ENCODE results near the gene NEBL.

NEBL gene

GRCh38 chr10:20748551-20748950 is 148.6 kb downstream of the NEBL start:
- in situ Hi-C loops (cut with HindIII; ENCODE audit: low pct_ligation_motif_present, low sequenced_read_pairs) = no loop called here
- Histone ChIP-seq H3K4me3 (ENCODE audit: low read depth, low read length) (no peak overlapping the region), H3K27ac (no peak overlapping the region), H3K27me3 (replicated peaks) (no peaks in the 10 kb centered on the region), H3K36me3 (replicated peaks) (no peaks in the 10 kb centered on the region)
- TF ChIP-seq, protein P1, sequence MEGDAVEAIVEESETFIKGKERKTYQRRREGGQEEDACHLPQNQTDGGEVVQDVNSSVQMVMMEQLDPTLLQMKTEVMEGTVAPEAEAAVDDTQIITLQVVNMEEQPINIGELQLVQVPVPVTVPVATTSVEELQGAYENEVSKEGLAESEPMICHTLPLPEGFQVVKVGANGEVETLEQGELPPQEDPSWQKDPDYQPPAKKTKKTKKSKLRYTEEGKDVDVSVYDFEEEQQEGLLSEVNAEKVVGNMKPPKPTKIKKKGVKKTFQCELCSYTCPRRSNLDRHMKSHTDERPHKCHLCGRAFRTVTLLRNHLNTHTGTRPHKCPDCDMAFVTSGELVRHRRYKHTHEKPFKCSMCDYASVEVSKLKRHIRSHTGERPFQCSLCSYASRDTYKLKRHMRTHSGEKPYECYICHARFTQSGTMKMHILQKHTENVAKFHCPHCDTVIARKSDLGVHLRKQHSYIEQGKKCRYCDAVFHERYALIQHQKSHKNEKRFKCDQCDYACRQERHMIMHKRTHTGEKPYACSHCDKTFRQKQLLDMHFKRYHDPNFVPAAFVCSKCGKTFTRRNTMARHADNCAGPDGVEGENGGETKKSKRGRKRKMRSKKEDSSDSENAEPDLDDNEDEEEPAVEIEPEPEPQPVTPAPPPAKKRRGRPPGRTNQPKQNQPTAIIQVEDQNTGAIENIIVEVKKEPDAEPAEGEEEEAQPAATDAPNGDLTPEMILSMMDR (IDR thresholded peaks at IDR 0.05; ENCODE audit: low read depth, low read length, missing control alignments) = no peak
- DNase-seq = no peak

- in situ Hi-C loops (cut with HindIII; ENCODE audit: low pct_ligation_motif_present, low sequenced_read_pairs) = no loop called here
Observed at GRCh38 chr10:20747782-20748181, 149.3 kb downstream of the NEBL start.

GRCh38 chr10:20746856-20747255 is 150.3 kb downstream of the NEBL start:
- H3K4me3 ChIP-seq (ENCODE audit: low read depth, low read length) = no peak overlapping the region
- no peak overlapping the region for H3K27ac ChIP-seq
- no peak for DNase-seq
- H3K27me3 ChIP-seq (replicated peaks) = no peaks in the 10 kb centered on the region
- H3K36me3 ChIP-seq (replicated peaks) = no peaks in the 10 kb centered on the region
- in situ Hi-C loops (cut with HindIII; ENCODE audit: low pct_ligation_motif_present, low sequenced_read_pairs) = no loop called here
- TF ChIP-seq, protein P1 (IDR thresholded peaks at IDR 0.05; ENCODE audit: low read depth, low read length, missing control alignments) = no peak

More at GRCh38 chr10:20747782-20748181, 149.3 kb downstream of the NEBL start:
- H3K4me3 ChIP-seq (ENCODE audit: low read depth, low read length) = no peak overlapping the region
- DNase-seq = no peak
- no peaks in the 10 kb centered on the region for H3K36me3 ChIP-seq (replicated peaks)
- TF ChIP-seq, protein P1 (IDR thresholded peaks at IDR 0.05; ENCODE audit: low read depth, low read length, missing control alignments) = no peak
- no peaks in the 10 kb centered on the region for H3K27me3 ChIP-seq (replicated peaks)
- no peak overlapping the region for H3K27ac ChIP-seq

DNA sequence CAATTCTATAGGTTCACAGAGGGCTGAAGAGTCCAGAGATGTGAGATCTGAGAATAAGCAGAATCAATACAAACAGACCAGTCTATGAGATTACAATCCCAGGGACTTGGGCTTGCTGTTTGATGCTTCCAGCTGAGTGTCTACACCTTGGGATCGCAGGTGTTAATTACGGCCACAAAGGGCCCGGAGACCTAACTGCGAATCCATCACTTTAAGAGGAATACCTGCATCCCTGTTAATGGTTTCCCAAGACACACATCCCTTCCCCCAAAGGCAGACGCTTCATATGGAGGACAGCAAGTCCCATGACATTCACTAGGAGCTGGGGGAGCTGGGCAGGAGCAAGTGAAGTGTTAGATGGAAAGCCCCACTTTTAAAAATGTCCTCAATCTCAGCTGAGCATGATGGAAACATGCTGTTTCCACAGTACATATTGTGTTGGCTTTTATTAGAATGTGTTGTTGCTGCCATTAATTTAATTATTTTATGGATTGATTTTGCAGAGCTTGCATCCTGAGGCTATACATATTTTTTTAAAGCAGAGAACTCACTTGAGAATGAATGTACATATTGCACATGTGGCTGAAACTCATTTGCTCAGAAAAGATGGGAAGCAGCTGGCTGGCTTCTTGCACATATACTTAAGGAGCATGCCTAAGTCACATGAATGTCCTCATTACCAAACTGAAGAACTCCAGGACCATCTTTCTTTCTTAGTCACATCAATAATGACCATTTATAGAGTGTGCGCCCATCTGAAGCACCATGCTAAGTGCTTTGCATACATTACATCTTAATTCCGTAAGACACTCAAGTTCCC is 151.3 kb downstream of the NEBL start:
- TF ChIP-seq, protein P1 (IDR thresholded peaks at IDR 0.05; ENCODE audit: low read depth, low read length, missing control alignments) = no peak
- DNase-seq = no peak
- no peak overlapping the region for H3K27ac ChIP-seq
- in situ Hi-C loops (cut with HindIII; ENCODE audit: low pct_ligation_motif_present, low sequenced_read_pairs) = no loop called here
- H3K27me3 ChIP-seq (replicated peaks) = no peaks in the 10 kb centered on the region
- no peaks in the 10 kb centered on the region for H3K36me3 ChIP-seq (replicated peaks)
- H3K4me3 ChIP-seq (ENCODE audit: low read depth, low read length) = no peak overlapping the region

DNA sequence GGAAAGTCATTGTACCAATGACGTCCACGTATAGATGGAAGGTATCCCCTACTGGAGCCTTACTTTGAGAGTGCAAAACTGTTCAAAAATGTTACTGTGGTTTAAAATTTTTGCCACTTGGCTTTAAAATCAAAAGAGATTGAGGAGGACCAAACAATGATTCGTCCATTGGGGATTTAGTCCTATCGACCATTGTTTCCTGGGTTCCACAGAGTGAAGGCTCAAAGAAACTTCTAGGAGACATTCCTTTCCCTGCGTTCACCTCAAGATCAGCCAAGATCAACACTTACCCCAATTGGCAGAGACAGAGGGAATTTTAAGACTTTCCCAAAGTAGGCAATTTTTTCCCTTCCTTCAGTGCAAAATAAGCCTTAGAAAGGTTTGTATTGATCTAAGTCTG is 152.3 kb downstream of the NEBL start:
- Histone ChIP-seq H3K27ac (no peak overlapping the region), H3K27me3 (replicated peaks) (no peaks in the 10 kb centered on the region), H3K4me3 (ENCODE audit: low read depth, low read length) (no peak overlapping the region), H3K36me3 (replicated peaks) (no peaks in the 10 kb centered on the region)
- DNase-seq = no peak
- TF ChIP-seq, protein P1 (IDR thresholded peaks at IDR 0.05; ENCODE audit: low read depth, low read length, missing control alignments) = no peak
- in situ Hi-C loops (cut with HindIII; ENCODE audit: low pct_ligation_motif_present, low sequenced_read_pairs) = no loop called here

- Histone ChIP-seq H3K4me3 (ENCODE audit: low read depth, low read length) (no peak overlapping the region), H3K27me3 (replicated peaks) (no peaks in the 10 kb centered on the region), H3K36me3 (replicated peaks) (no peaks in the 10 kb centered on the region), H3K27ac (no peak overlapping the region)
- in situ Hi-C loops (cut with HindIII; ENCODE audit: low pct_ligation_motif_present, low sequenced_read_pairs) = no loop called here
- DNase-seq = no peak
- TF ChIP-seq, protein P1 (IDR thresholded peaks at IDR 0.05; ENCODE audit: low read depth, low read length, missing control alignments) = no peak
Observed at GRCh38 chr10:20743942-20744341, 153.2 kb downstream of the NEBL start.

Data from brain microvascular endothelial cell (primary cell).